IMR-90 (cell line): ENCODE measurements around the gene ZNF175. TPM values are rescaled to one million over a fixed set of nuclear protein-coding genes. Genes with fewer than 3 reads are reported as not detected.

Experiments used
- ATAC-seq: fragments of 200-7000 bp; cut with Tn5 transposase; 2 replicates; pipeline ENCODE4 v1.9.1; 2020; ENCODE audit warnings: low read depth, mild to moderate bottlenecking, moderate library complexity
- BruUV-seq: library from RNA; stranded (reverse); fragments of 400-500 nt; replicated peaks from 2 replicates; lab custom pipeline; 2021; lab: Mats Ljungman, UMichigan
- CTCF ChIA-PET: fragments of 300-600 bp; formaldehyde crosslinking; extraction: SDS; loops from one replicate; lab custom pipeline; 2021; ENCODE audit warnings: antibody characterized with exemption; lab: Yijun Ruan, JAX
- POLR2A ChIA-PET: fragments of 300-600 bp; sonication (Branson Sonifier 250); formaldehyde crosslinking; loops from one replicate; lab custom pipeline; 2022; ENCODE audit warnings: antibody characterized with exemption; ENCODE audit not compliant: unreplicated experiment; lab: Charles Lee
- DNase-seq: peaks from one replicate; pipeline ENCODE4 v3.0.0; 2013
- H2AFZ ChIP-seq: replicated peaks from 2 replicates; pipeline ENCODE3; 2013; ENCODE audit warnings: low read length, mild to moderate bottlenecking; ENCODE audit not compliant: poor library complexity
- H2AK5ac ChIP-seq: 2 replicates; pipeline ENCODE4 v1.6.1; 2013; ENCODE audit warnings: low read depth, low read length, inconsistent platforms
- H2AK9ac ChIP-seq: replicated peaks from 2 replicates; pipeline ENCODE3; 2013; ENCODE audit warnings: mild to moderate bottlenecking, low read depth, low read length, moderate library complexity; ENCODE audit not compliant: poor library complexity
- H2BK120ac ChIP-seq: 2 replicates; pipeline ENCODE4 v1.6.1; 2013; ENCODE audit warnings: low read depth, low read length, inconsistent platforms
- H2BK15ac ChIP-seq: 3 replicates; pipeline ENCODE4 v1.6.1; 2013; ENCODE audit warnings: low read depth, low read length, inconsistent platforms
- H2BK20ac ChIP-seq: 2 replicates; pipeline ENCODE4 v1.6.1; 2013; ENCODE audit warnings: low read depth, mild to moderate bottlenecking, inconsistent platforms, low read length, moderate library complexity
- H2BK5ac ChIP-seq: 2 replicates; pipeline ENCODE4 v1.6.1; 2013; ENCODE audit warnings: mild to moderate bottlenecking, low read depth, low read length, inconsistent platforms; ENCODE audit not compliant: poor library complexity, severe bottlenecking
- H3K14ac ChIP-seq: replicated peaks from 2 replicates; pipeline ENCODE4 v1.6.1; 2013; ENCODE audit warnings: low read depth, low read length, inconsistent platforms
- H3K18ac ChIP-seq: 2 replicates; pipeline ENCODE4 v1.6.1; 2013; ENCODE audit warnings: low read depth, low read length, control low read depth
- H3K23ac ChIP-seq: 2 replicates; pipeline ENCODE4 v1.6.1; 2013; ENCODE audit warnings: low read depth, low read length, inconsistent platforms
- H3K27ac ChIP-seq: 2 replicates; pipeline ENCODE4 v1.5.1; 2013; ENCODE audit warnings: mild to moderate bottlenecking, control low read depth, low read length; ENCODE audit not compliant: insufficient read depth
- H3K27me3 ChIP-seq: 2 replicates; pipeline ENCODE4 v1.6.1; 2013; ENCODE audit warnings: low read length; ENCODE audit not compliant: control insufficient read depth, insufficient read depth
- H3K36me3 ChIP-seq: 2 replicates; pipeline ENCODE4 v1.6.1; 2013; ENCODE audit warnings: low read length, mixed read lengths; ENCODE audit not compliant: control insufficient read depth, insufficient read depth
- H3K4ac ChIP-seq: 2 replicates; pipeline ENCODE4 v1.6.1; 2013; ENCODE audit warnings: low read depth, low read length, inconsistent platforms
- H3K4me1 ChIP-seq: 2 replicates; pipeline ENCODE4 v1.6.1; 2013; ENCODE audit warnings: low read length, mixed read lengths; ENCODE audit not compliant: control insufficient read depth, insufficient read depth
- H3K4me2 ChIP-seq: 2 replicates; pipeline ENCODE4 v1.6.1; 2013; ENCODE audit warnings: low read depth, mild to moderate bottlenecking, control low read depth, low read length, moderate library complexity
- H3K4me3 ChIP-seq: 2 replicates; pipeline ENCODE4 v1.5.1; 2013; ENCODE audit warnings: low read depth, mild to moderate bottlenecking, control low read depth, low read length, moderate library complexity; ENCODE audit not compliant: insufficient read depth
- H3K56ac ChIP-seq: 2 replicates; pipeline ENCODE4 v1.6.1; 2013; ENCODE audit warnings: low read length, inconsistent platforms; ENCODE audit not compliant: insufficient read depth; ENCODE audit errors: extremely low read depth
- H3K79me1 ChIP-seq, 2 experiments: 2 replicates each; pipeline ENCODE4 v1.6.1; 2013; ENCODE audit warnings: low read length in 2 of 2, inconsistent platforms in 1 of 2, low read depth in 1 of 2
- H3K9ac ChIP-seq: 2 replicates; pipeline ENCODE4 v1.6.1; 2013; ENCODE audit warnings: low read depth, low read length, control low read depth
- H3K9me1 ChIP-seq: 2 replicates; pipeline ENCODE4 v1.6.1; 2013; ENCODE audit warnings: low read length, inconsistent platforms; ENCODE audit not compliant: insufficient read depth
- H3K9me3 ChIP-seq: 2 replicates; pipeline ENCODE4 v1.6.1; 2013; ENCODE audit warnings: low read length; ENCODE audit not compliant: control insufficient read depth, insufficient read depth
- H4K20me1 ChIP-seq: 2 replicates; pipeline ENCODE4 v1.6.1; 2013; ENCODE audit warnings: low read length, inconsistent platforms; ENCODE audit not compliant: insufficient read depth
- H4K5ac ChIP-seq: 2 replicates; pipeline ENCODE4 v1.6.1; 2013; ENCODE audit warnings: mild to moderate bottlenecking, low read depth, low read length, control low read depth
- H4K8ac ChIP-seq, 2 experiments: 2 replicates each; pipeline ENCODE4 v1.6.1; 2013; ENCODE audit warnings: low read depth in 2 of 2, low read length in 2 of 2, control low read depth in 1 of 2, inconsistent platforms in 1 of 2
- H4K91ac ChIP-seq: 2 replicates; pipeline ENCODE4 v1.6.1; 2013; ENCODE audit warnings: low read depth, low read length, inconsistent platforms; ENCODE audit not compliant: insufficient read depth
- BHLHE40 ChIP-seq: fragments of 150-350 bp; IDR thresholded peaks from 2 replicates; pipeline ENCODE4 v1.6.1; 2016; ENCODE audit warnings: mild to moderate bottlenecking, low read depth, low read length
- CEBPB ChIP-seq: IDR thresholded peaks from 2 replicates; pipeline ENCODE4 v1.6.1; 2012; ENCODE audit warnings: low read depth, low read length, improper control_type of control experiment
- CHD1 ChIP-seq: IDR thresholded peaks from 2 replicates; pipeline ENCODE4 v1.6.1; 2012; ENCODE audit warnings: low read depth, low read length, improper control_type of control experiment
- CTCF ChIP-seq: conservative IDR thresholded peaks from 2 replicates; pipeline ENCODE4 v1.5.1; 2012; ENCODE audit warnings: mild to moderate bottlenecking, low read depth, low read length, improper control_type of control experiment
- ELK1 ChIP-seq: fragments of 150-350 bp; IDR thresholded peaks from 2 replicates; pipeline ENCODE4 v1.6.1; 2016; ENCODE audit warnings: low read depth, mild to moderate bottlenecking, low read length, moderate library complexity, borderline replicate concordance
- FOS ChIP-seq: fragments of 150-350 bp; IDR thresholded peaks from 2 replicates; pipeline ENCODE4 v1.6.1; 2016; ENCODE audit warnings: low read depth, low read length
- MAFK ChIP-seq: IDR thresholded peaks from 2 replicates; pipeline ENCODE4 v1.6.1; 2012; ENCODE audit warnings: low read depth, low read length, improper control_type of control experiment
- MAZ ChIP-seq: IDR thresholded peaks from 2 replicates; pipeline ENCODE4 v1.6.1; 2012; ENCODE audit warnings: low read depth, mild to moderate bottlenecking, low read length, improper control_type of control experiment, moderate library complexity, borderline replicate concordance
- MXI1 ChIP-seq: IDR thresholded peaks from 2 replicates; pipeline ENCODE4 v1.6.1; 2012; ENCODE audit warnings: low read depth, mild to moderate bottlenecking, low read length, moderate library complexity, borderline replicate concordance
- NFE2L2 ChIP-seq: fragments of 150-350 bp; IDR thresholded peaks from 2 replicates; pipeline ENCODE4 v1.6.1; 2016; ENCODE audit warnings: low read depth, mild to moderate bottlenecking, low read length
- POLR2A ChIP-seq: IDR thresholded peaks from 2 replicates; pipeline ENCODE4 v1.6.1; 2012; ENCODE audit warnings: mild to moderate bottlenecking, low read depth, low read length
- RAD21 ChIP-seq: IDR thresholded peaks from 2 replicates; pipeline ENCODE4 v1.6.1; 2012; ENCODE audit warnings: low read length, improper control_type of control experiment
- RCOR1 ChIP-seq: IDR thresholded peaks from 2 replicates; pipeline ENCODE4 v1.6.1; 2012; ENCODE audit warnings: mild to moderate bottlenecking, low read length, improper control_type of control experiment; ENCODE audit not compliant: insufficient replicate concordance
- RFX5 ChIP-seq: IDR thresholded peaks from 2 replicates; pipeline ENCODE4 v1.8.0; 2012; ENCODE audit warnings: low read depth, mild to moderate bottlenecking, low read length, moderate library complexity
- SMC3 ChIP-seq: fragments of 150-350 bp; IDR thresholded peaks from 2 replicates; pipeline ENCODE4 v1.6.1; 2016; ENCODE audit warnings: low read depth, mild to moderate bottlenecking, antibody characterized with exemption, low read length, moderate library complexity
- USF2 ChIP-seq: fragments of 150-350 bp; IDR thresholded peaks from 2 replicates; pipeline ENCODE4 v1.6.1; 2017; ENCODE audit warnings: mild to moderate bottlenecking, antibody characterized with exemption, low read length, low read depth
- WGBS, 2 experiments: methylation state at CpG; one replicate each; pipeline versions ENCODE4 v1.1.5 to v1.1.7; 2013; ENCODE audit warnings: missing lambda C conversion rate in 2 of 2; ENCODE audit not compliant: insufficient read length in 1 of 2; ENCODE audit errors: extremely low coverage in 2 of 2; 5-methylcytosine and 5-hydroxymethylcytosine counted together
- dilution Hi-C: fragments of 300-500 bp; cut with HindIII; formaldehyde crosslinking; loops from one replicate; pipeline ENCODE4 v1.14.3; 2018; ENCODE audit warnings: low sequenced_read_pairs; ENCODE audit not compliant: unreplicated experiment
- in situ Hi-C: fragments of 300-500 bp; cut with MboI; formaldehyde crosslinking; loops from 3 replicates; pipeline ENCODE4 v1.14.3; 2019; ENCODE audit warnings: low sequenced_read_pairs, inconsistent platforms, mixed read lengths
- intact Hi-C: fragments of 100-400 bp; cut with micrococcal nuclease; formaldehyde crosslinking; loops from 2 replicates; pipeline ENCODE4 v1.10.0; 2022
- polyA plus RNA-seq, 3 experiments: library from polyadenylated mRNA; depleted of rRNA; stranded (reverse); fragments of >200 nt; gene quantifications; 2 replicates each; pipeline ENCODE4 v1.2.3, GENCODE V29; 2012; ENCODE audit warnings: low replicate concordance in 1 of 3
- total RNA-seq: library from RNA; depleted of rRNA; stranded (reverse); fragments of >200 nt; gene quantifications from 2 replicates; pipeline ENCODE4 v1.2.3, GENCODE V29; 2012

The ZNF175 gene
- total and polyA plus RNA-seq, 2 of the 4 experiments (the other 2 are of a cell fraction), result 3.6 to 8.4 TPM

GRCh38 chr19:51565583-51565982 is 5.5 kb upstream of the ZNF175 start:
- H3K27ac ChIP-seq, result no peak overlapping the region
- no peak overlapping the region for H2BK15ac ChIP-seq
- H3K14ac ChIP-seq, result no peak overlapping the region
- no peaks in the 10 kb centered on the region for H4K20me1 ChIP-seq
- H3K4ac ChIP-seq, result no peak overlapping the region
- in situ Hi-C loops, result no loop called here
- no peak overlapping the region for H3K56ac ChIP-seq
- no peak overlapping the region for H2BK20ac ChIP-seq
- CTCF ChIA-PET, result no interaction called here
- no peak overlapping the region for H4K5ac ChIP-seq
- no peak for DNase-seq
- H2BK120ac ChIP-seq, result no peak overlapping the region
- no peak overlapping the region for H2AK9ac ChIP-seq
- intact Hi-C loops, result no loop called here
- WGBS, 2 experiments, result no CpG with 5 or more reads among the region's 4 CpGs
- H3K9ac ChIP-seq, result no peak overlapping the region
- no peaks in the 10 kb centered on the region for H3K4me1 ChIP-seq
- no peaks in the 10 kb centered on the region for H3K79me1 ChIP-seq
- no TSS peak for BruUV-seq
- no peaks in the 10 kb centered on the region for H3K9me3 ChIP-seq
- no peak overlapping the region for H2BK5ac ChIP-seq
- H3K9me1 ChIP-seq, result no peaks in the 10 kb centered on the region
- dilution Hi-C loops, result no loop called here
- H3K18ac ChIP-seq, result no peak overlapping the region
- H4K91ac ChIP-seq, result no peak overlapping the region
- no peak overlapping the region for H4K8ac ChIP-seq
- POLR2A ChIA-PET, result no interaction called here
- TF ChIP-seq CHD1, result no peak
- TF ChIP-seq RFX5, result no peak
- no peak for TF ChIP-seq USF2
- no peak for TF ChIP-seq MAFK
- no peak for TF ChIP-seq MXI1
- TF ChIP-seq FOS, result no peak
- no peak for TF ChIP-seq ELK1
- TF ChIP-seq SMC3, result no peak
- TF ChIP-seq RCOR1, result no peak
- no peak for TF ChIP-seq CTCF
- TF ChIP-seq RAD21, result no peak
- no peak for TF ChIP-seq POLR2A
- TF ChIP-seq BHLHE40, result no peak
- TF ChIP-seq MAZ, result no peak
- no peak for TF ChIP-seq NFE2L2
- TF ChIP-seq CEBPB, result no peak
- no peaks in the 10 kb centered on the region; the same call in 1 of the 2 replicates for H3K27me3 ChIP-seq
- H3K36me3 ChIP-seq, result no peaks in the 10 kb centered on the region
- H3K4me2 ChIP-seq, result no peak overlapping the region
- H3K23ac ChIP-seq, result no peak overlapping the region
- no peak overlapping the region for H2AK5ac ChIP-seq
- no peak for ATAC-seq
- H3K4me3 ChIP-seq, result no peak overlapping the region
- no peak overlapping the region for H2AFZ ChIP-seq
